Stimulated activated CD8-positive, alpha-beta memory T cell treated with anti-CD3 and anti-CD28 coated beads, Interleukin-4, amount 100 ng/mL, for 4 hours (primary cell): ENCODE measurements around the gene FGF8.

Experiments used
- DNase-seq, 2 donors: peaks; one replicate each; pipeline ENCODE4 v3.0.0-alpha.2; 2020; ENCODE audit warnings: low read depth in 2 of 2, low spot score in 1 of 2

Gene FGF8

GRCh38 chr10:101732096-101732495, 43.8 kb downstream of the FGF8 start:
- no peak for DNase-seq

- DNase-seq: no peak
These were observed 49.9 kb downstream of the FGF8 start for GRCh38 chr10:101726115-101726387.

GRCh38 chr10:101725296-101726114, 50.4 kb downstream of the FGF8 start:
- DNase-seq: no peak

- no peak for DNase-seq
These were observed 51.5 kb downstream of the FGF8 start for GRCh38 chr10:101724446-101724845.

- DNase-seq: no peak
These were observed 52.7 kb downstream of the FGF8 start for GRCh38 chr10:101723176-101723575.

- DNase-seq: no peak
These were observed 54.1 kb downstream of the FGF8 start for GRCh38 chr10:101721806-101722205.

- DNase-seq: no peak
These were observed 55.2 kb downstream of the FGF8 start for GRCh38 chr10:101720606-101721230.
